ENCODE results near the gene FXYD2. TPM values are rescaled to one million over a fixed set of nuclear protein-coding genes. Genes with fewer than 3 reads are reported as not detected.

Gene FXYD2
- total RNA-seq, 1 donor from 2014 or later: 1.6 TPM

DNA sequence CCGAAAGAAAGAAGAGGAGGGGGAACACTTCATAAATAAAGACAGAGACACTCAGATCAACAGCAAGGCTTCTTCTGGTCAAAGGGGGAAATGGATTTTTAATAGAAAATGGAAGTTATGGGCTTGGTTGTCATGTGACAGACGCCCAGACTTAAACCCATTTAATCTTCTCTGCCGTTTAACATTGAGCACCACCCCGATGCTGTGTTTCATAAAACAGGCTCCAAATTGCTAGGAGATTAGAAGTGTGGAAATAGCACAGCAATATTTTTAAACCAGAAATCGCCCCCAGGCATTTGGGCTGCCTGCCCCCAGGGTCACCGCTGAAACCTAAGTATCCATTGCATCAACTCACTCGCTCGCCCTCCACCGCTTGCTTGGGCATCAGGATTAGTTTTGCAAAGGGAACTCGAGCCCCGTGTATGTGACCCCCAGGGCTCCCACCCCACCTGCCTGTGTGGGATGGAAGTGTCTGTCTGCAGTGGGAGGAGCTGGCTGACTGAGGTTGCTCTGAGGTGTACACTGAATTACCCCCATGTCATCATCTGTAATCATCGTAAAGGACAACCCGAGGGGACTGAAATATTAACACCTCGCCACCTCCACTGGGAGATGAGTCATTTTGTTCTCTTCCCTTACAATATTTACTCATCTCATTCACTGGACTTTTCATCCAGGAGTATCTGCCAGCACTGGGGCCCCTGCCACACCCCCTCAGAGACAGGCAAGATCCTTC is 38.2 kb downstream of the FXYD2 start:
- DNase-seq (ENCODE audit: low spot score): no peak
- intact Hi-C loops (cut with DNase I): no loop called here

DNA sequence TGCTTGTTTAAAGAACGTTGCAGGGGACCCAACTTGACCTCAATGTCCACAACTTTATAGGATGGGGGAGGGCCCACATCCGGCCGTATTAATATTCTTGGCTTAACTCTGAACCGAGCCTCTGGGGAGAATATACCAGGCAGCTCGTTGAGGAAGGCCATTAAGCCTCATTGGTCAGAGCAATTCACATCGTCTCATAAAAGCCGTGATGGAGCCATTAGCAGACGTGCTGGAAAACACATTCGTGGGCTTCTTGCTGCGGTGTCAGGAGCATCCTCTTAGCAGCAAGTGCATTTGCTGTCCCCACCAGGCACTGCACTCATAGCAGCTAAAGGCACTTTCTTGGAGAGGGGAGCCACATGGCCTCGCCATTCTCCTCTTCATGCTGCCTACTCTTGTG is 42.4 kb downstream of the FXYD2 start:
- no peak for DNase-seq (ENCODE audit: low spot score)
- intact Hi-C loops (cut with DNase I): no loop called here

DNA sequence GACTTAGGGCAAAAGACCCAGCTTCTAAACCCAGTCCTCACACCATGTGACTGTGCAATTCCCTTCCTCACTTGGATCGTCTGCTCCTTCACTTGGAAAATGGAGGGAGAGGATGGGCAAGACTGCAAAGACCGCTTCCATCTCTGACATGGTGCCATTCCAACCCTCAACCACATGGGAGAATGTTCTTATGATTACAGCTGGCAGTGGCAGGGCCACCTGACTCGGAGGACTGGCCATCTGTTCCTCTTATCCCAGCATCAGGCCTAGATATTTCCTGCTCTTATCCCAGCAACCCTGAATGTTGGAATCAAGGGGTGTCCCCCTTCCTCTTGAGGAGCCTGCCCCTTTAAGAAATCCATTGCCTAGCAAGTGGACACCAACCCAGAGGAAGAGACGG is 42.9 kb downstream of the FXYD2 start:
- DNase-seq (ENCODE audit: low spot score): no peak
- intact Hi-C loops (cut with DNase I): no loop called here

DNA sequence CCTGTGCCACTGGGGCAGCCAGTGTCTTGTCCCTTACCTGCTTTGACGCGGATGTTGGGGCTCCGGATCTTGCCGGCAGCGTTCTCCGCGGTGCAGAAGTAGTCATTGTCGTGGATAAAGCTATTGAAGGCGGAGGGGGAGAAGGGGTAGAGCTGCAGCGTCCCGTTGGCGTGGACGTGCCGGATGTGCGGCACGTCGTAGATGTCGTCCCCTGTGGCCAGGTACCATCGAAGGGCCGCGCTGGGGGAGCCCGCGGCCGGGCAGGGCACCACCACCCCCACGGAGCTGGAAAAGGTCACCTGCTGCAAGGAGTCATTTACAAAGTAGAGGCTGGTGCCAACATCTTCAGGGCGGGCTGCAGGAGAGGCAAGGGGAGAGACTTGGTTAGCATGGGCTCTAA is 44.1 kb downstream of the FXYD2 start:
- DNase-seq (ENCODE audit: low spot score): no peak
- intact Hi-C loops (cut with DNase I): no loop called here

DNA sequence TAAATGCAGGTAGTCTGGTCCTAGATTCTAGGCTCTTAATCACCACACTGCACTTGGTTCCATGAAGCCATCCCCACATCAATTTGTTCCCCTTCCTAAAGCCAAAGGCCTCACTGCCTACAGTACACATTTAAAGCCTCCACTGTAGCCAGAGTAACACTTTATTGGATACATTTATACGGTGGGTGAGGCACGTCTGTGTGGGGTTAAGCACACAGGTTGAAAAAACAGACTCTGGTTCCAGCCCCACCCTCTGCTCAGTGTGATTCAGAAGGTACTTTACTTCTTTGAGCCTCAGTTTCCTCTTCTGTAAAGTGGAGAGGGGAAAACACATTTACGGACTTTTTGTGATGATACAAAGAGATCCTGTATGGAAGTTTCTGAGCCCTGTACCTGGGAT is 50.0 kb downstream of the FXYD2 start:
- intact Hi-C loops (cut with DNase I): no loop called here
- DNase-seq (ENCODE audit: low spot score): no peak

DNA sequence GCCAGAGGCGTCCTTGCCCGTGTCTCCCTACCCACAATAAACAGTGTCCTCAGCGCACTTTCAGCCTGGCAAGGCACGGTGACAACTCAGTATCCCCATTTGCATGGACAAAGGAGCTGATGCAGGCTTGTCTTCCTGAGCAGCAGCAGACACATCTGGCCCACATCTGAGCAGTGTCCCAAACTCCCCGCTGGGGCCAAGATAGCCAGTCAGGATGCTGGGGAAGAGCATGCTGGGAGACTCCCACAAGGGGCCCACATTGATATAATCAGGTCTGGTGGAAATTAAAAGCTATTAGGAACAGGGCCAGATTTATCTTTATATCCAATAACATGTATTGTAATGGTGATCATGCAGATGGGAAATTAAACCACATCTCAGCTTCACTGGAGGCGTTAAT is 52.2 kb downstream of the FXYD2 start:
- intact Hi-C loops (cut with DNase I): no loop called here
- no peak for DNase-seq (ENCODE audit: low spot score)

DNA sequence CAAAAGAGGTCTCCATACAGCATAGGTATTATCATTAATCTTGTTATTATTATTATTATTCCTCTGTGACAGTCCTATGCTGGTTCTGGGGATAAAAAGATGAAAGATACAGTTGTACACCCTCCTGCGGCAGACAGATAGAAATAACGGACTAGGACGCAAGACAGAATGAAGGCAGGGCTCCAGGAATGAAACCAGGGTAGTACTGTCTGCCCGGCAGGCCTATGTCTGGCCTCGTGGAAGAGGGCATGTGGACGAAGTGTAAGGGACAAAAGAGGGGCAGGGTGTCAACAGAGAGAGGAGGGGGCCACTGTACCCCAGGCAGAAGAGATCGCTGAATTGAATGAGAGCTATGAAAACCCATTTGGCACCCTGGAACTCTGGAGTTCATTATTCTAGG is 52.7 kb downstream of the FXYD2 start:
- intact Hi-C loops (cut with DNase I): no loop called here
- DNase-seq (ENCODE audit: low spot score): no peak

DNA sequence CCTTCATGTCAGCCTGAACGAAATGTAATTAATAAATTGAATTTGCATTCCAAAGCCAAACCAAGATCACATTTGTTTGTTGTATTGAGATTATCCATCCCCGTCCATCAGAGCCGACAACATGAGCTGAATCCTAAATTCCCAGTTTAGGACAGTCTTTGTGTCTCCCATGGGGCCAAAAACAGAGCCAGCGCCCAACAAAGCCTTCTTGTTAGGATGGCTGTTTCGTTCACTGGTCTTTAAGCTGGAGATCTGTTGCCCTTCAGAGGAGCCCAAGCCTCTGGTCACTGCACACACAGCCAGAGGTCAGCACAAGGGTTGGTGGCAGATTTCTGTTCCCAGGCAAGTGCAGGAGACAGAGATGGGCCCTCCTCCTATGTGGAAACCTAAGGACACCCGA is 53.3 kb downstream of the FXYD2 start:
- no peak for DNase-seq (ENCODE audit: low spot score)
- intact Hi-C loops (cut with DNase I): no loop called here

DNA sequence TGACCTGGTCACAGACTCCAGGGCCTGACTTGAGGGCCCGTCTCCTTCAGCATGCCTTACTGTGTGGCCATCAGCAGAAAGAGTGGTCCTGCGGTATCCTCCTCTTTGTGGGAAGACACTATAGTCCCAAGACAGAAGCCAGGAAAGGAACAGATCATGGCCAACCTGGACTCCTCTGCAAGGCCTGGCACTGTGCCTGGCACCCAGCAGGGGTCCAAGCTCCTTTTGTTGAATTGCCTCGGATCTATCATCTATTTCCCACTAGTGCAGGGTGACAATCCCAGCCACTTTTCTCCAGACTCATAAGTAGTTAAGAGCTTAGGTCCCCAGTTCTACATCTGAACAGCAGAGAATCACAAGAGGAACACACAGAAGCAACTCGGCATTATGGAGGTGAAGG is 54.5 kb downstream of the FXYD2 start:
- intact Hi-C loops (cut with DNase I): no loop called here
- no peak for DNase-seq (ENCODE audit: low spot score)

Other genes with a start within 250 kb of the FXYD2 start
- 1.2 TPM for gene DSCAML1, start 27.5 kb downstream of the FXYD2 start, total RNA-seq
- gene FXYD6, start 51.9 kb upstream of the FXYD2 start, total RNA-seq: 28.0 TPM
- not detected for gene TMPRSS13, start 104.7 kb upstream of the FXYD2 start, total RNA-seq
- gene IL10RA, start 161.7 kb upstream of the FXYD2 start, total RNA-seq: 3.0 TPM

Data from cardiac septum (tissue), 1 donor.